ENCODE data around the gene VMA21.

- TF ChIP-seq CTCF (IDR thresholded peaks at IDR 0.05) = no peak
- TF ChIP-seq EP300 (IDR thresholded peaks at IDR 0.05) = peak in 1 of 4 donors; percentile 52
- peak; percentile 25 to 55 for TF ChIP-seq POLR2AphosphoS5 (IDR thresholded peaks at IDR 0.05)
These were observed at the start of gene VMA21 for GRCh38 chrX:151396825-151397740.

All from upper lobe of left lung (tissue), 4 donors.